HepG2 (cell line): ENCODE data around the gene LHPP. TPM values are rescaled to one million over a fixed set of nuclear protein-coding genes. Genes with fewer than 3 reads are reported as not detected.

ENCODE experiments used
- BRCA1 ChIP-seq: sonication (generic); formaldehyde crosslinking; IDR thresholded peaks from 2 replicates; pipeline ENCODE4 v1.4.0; 2020; ENCODE audit warnings: missing genetic modification reagents
- DPF2 ChIP-seq: sonication (generic); formaldehyde crosslinking; IDR thresholded peaks from 2 replicates; pipeline ENCODE4 v1.4.0; 2020; ENCODE audit warnings: mild to moderate bottlenecking, low read depth, missing genetic modification reagents, borderline replicate concordance
- ESRRA ChIP-seq: sonication (generic); formaldehyde crosslinking; IDR thresholded peaks from 2 replicates; pipeline ENCODE4 v1.5.1; 2020; ENCODE audit warnings: mild to moderate bottlenecking, low read depth, missing genetic modification reagents
- FOXO4 ChIP-seq: sonication (generic); formaldehyde crosslinking; conservative IDR thresholded peaks from 2 replicates; pipeline ENCODE4 v1.8.1; 2023; ENCODE audit warnings: missing genetic modification reagents
- GATAD2A ChIP-seq: IDR thresholded peaks from 2 replicates; pipeline ENCODE4 v1.6.1; 2016
- GLI4 ChIP-seq: sonication (generic); formaldehyde crosslinking; IDR thresholded peaks from 2 replicates; pipeline ENCODE4 v1.5.1; 2020; ENCODE audit warnings: missing genetic modification reagents, mild to moderate bottlenecking, moderate library complexity, borderline replicate concordance
- HDAC2 ChIP-seq: sonication (generic); formaldehyde crosslinking; IDR thresholded peaks from 2 replicates; pipeline ENCODE4 v1.4.0; 2020; ENCODE audit warnings: missing genetic modification reagents
- HNF4G ChIP-seq, 2 experiments: sonication (generic) in 1 of 2; formaldehyde crosslinking in 1 of 2; IDR thresholded peaks; 2 replicates each; pipeline versions ENCODE4 v1.4.0 to v1.6.1; 2011 to 2020; ENCODE audit warnings: borderline replicate concordance in 2 of 2, low read depth in 2 of 2, mild to moderate bottlenecking in 2 of 2, low read length in 1 of 2, missing genetic modification reagents in 1 of 2, moderate library complexity in 1 of 2
- HOXA7 ChIP-seq: sonication (generic); formaldehyde crosslinking; IDR thresholded peaks from 2 replicates; pipeline ENCODE4 v1.8.1; 2022; ENCODE audit warnings: mild to moderate bottlenecking, missing genetic modification reagents, moderate library complexity
- ISL2 ChIP-seq: sonication (generic); formaldehyde crosslinking; IDR thresholded peaks from 2 replicates; pipeline ENCODE4 v1.5.0; 2020; ENCODE audit warnings: missing genetic modification reagents
- JUND ChIP-seq: sonication (generic); formaldehyde crosslinking; IDR thresholded peaks from 2 replicates; pipeline ENCODE4 v1.8.0; 2022; ENCODE audit warnings: mild to moderate bottlenecking, missing genetic modification reagents
- KAT8 ChIP-seq: IDR thresholded peaks from 2 replicates; pipeline ENCODE4 v1.6.1; 2016; ENCODE audit warnings: missing genetic modification reagents, missing compliant biosample characterization
- MLX ChIP-seq: IDR thresholded peaks from 2 replicates; pipeline ENCODE4 v1.6.1; 2016
- MXD1 ChIP-seq: sonication (generic); formaldehyde crosslinking; IDR thresholded peaks from 2 replicates; pipeline ENCODE4 v1.4.0; 2020; ENCODE audit warnings: mild to moderate bottlenecking, missing genetic modification reagents
- PHF21A ChIP-seq: sonication (generic); formaldehyde crosslinking; IDR thresholded peaks from 2 replicates; pipeline ENCODE4 v1.5.0; 2020; ENCODE audit warnings: mild to moderate bottlenecking, missing genetic modification reagents
- SALL2 ChIP-seq: sonication (generic); formaldehyde crosslinking; IDR thresholded peaks from 2 replicates; pipeline ENCODE4 v1.8.1; 2023; ENCODE audit warnings: mild to moderate bottlenecking, missing genetic modification reagents, inconsistent platforms
- TSC22D2 ChIP-seq: sonication (generic); formaldehyde crosslinking; IDR thresholded peaks from 2 replicates; pipeline ENCODE4 v1.5.1; 2020; ENCODE audit warnings: missing genetic modification reagents, mild to moderate bottlenecking, borderline replicate concordance
- ZNF282 ChIP-seq: fragments of 450-650 bp; IDR thresholded peaks from 2 replicates; pipeline ENCODE4 v1.6.1; 2018; ENCODE audit not compliant: partially characterized antibody
- ZNF782 ChIP-seq: sonication (generic); formaldehyde crosslinking; IDR thresholded peaks from 2 replicates; pipeline ENCODE4 v1.4.0; 2020; ENCODE audit warnings: missing genetic modification reagents, mild to moderate bottlenecking, borderline replicate concordance
- polyA plus RNA-seq, 8 experiments: library from polyadenylated mRNA; depleted of rRNA in 3 of 8; stranded (reverse) in 7 of 8; unstranded in 1 of 8; fragments of >200 nt; fragmentation: Illumina TruSeq in 4 of 8; extraction: Trizol in 4 of 8; gene quantifications; 2 replicates each; pipeline versions ENCODE4 v1.2.1 to v1.2.3, GENCODE V29; 2011 to 2016; ENCODE audit warnings: low read depth in 4 of 8, missing spikeins in 1 of 8, mixed read lengths in 1 of 8; ENCODE audit not compliant: insufficient read depth in 1 of 8
- total RNA-seq, 5 experiments: library from RNA; depleted of rRNA; stranded (reverse); fragments of >200 nt; fragmentation: Illumina TruSeq; extraction: Trizol; gene quantifications; 2 replicates each; pipeline ENCODE4 v1.2.3, GENCODE V29; 2016; ENCODE audit warnings: low read depth in 1 of 5
- TF ChIP-seq, protein P1 (sequence below): sonication (generic); formaldehyde crosslinking; IDR thresholded peaks from 2 replicates; pipeline ENCODE4 v1.8.1; 2023; ENCODE audit warnings: mild to moderate bottlenecking, inconsistent platforms, moderate library complexity, missing genetic modification reagents, borderline replicate concordance
- TF ChIP-seq, protein P2 (sequence below): sonication (generic); formaldehyde crosslinking; IDR thresholded peaks from 2 replicates; pipeline ENCODE4 v1.9.0; 2021; ENCODE audit warnings: missing genetic modification reagents, borderline replicate concordance

LHPP gene
- total and polyA plus RNA-seq, 2 of the 13 experiments (the other 11 are each of a cell fraction or from before 2014, with no cell fraction given), result 5.2 to 13.1 TPM

- TF ChIP-seq FOXO4 (CRISPR knock-in tag), result no peak
- TF ChIP-seq KAT8 (CRISPR knock-in tag), result peak; percentile 53; the same call in 1 of the 2 replicates
- TF ChIP-seq, protein P1, sequence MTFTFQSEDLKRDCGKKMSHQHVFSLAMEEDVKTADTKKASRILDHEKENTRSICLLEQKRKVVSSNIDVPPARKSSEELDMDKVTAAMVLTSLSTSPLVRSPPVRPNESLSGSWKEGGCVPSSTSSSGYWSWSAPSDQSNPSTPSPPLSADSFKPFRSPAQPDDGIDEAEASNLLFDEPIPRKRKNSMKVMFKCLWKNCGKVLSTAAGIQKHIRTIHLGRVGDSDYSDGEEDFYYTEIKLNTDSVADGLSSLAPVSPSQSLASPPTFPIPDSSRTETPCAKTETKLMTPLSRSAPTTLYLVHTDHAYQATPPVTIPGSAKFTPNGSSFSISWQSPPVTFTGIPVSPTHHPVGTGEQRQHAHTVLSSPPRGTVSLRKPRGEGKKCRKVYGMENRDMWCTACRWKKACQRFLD (CRISPR knock-in tag), result peak; percentile 71; the same call in 1 of the 2 replicates
- 0 out of 2 replicates have a peak, but pooled peaks have one; percentile 31 for TF ChIP-seq GLI4
- TF ChIP-seq GATAD2A (CRISPR knock-in tag), result peak; percentile 8; the same call in 1 of the 2 replicates
- TF ChIP-seq ZNF282, result no peak
- no peak for TF ChIP-seq HNF4G (IDR thresholded peaks at IDR 0.05; ENCODE audit: borderline replicate concordance, low read depth, low read length)
- peak; percentile 44; the same call in 1 of the 2 replicates for TF ChIP-seq HNF4G (CRISPR knock-in tag; IDR thresholded peaks at IDR 0.05; ENCODE audit: borderline replicate concordance, low read depth)
- TF ChIP-seq, protein P2, sequence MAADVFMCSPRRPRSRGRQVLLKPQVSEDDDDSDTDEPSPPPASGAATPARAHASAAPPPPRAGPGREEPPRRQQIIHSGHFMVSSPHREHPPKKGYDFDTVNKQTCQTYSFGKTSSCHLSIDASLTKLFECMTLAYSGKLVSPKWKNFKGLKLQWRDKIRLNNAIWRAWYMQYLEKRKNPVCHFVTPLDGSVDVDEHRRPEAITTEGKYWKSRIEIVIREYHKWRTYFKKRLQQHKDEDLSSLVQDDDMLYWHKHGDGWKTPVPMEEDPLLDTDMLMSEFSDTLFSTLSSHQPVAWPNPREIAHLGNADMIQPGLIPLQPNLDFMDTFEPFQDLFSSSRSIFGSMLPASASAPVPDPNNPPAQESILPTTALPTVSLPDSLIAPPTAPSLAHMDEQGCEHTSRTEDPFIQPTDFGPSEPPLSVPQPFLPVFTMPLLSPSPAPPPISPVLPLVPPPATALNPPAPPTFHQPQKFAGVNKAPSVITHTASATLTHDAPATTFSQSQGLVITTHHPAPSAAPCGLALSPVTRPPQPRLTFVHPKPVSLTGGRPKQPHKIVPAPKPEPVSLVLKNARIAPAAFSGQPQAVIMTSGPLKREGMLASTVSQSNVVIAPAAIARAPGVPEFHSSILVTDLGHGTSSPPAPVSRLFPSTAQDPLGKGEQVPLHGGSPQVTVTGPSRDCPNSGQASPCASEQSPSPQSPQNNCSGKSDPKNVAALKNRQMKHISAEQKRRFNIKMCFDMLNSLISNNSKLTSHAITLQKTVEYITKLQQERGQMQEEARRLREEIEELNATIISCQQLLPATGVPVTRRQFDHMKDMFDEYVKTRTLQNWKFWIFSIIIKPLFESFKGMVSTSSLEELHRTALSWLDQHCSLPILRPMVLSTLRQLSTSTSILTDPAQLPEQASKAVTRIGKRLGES (CRISPR knock-in tag), result no peak
- TF ChIP-seq ZNF782 (CRISPR knock-in tag), result peak; percentile 69; the same call in 1 of the 2 replicates
- TF ChIP-seq ESRRA (CRISPR knock-in tag), result peak; percentile 61; the same call in 1 of the 2 replicates
- TF ChIP-seq PHF21A (CRISPR knock-in tag), result peak; percentile 77
- TF ChIP-seq BRCA1, result peak; percentile 38; the same call in 1 of the 2 replicates
- TF ChIP-seq JUND, result no peak
- TF ChIP-seq ISL2, result peak; percentile 66; the same call in 1 of the 2 replicates
- TF ChIP-seq DPF2 (CRISPR knock-in tag), result 0 out of 2 replicates have a peak, but pooled peaks have one; percentile 22
- peak; percentile 47; the same call in 1 of the 2 replicates for TF ChIP-seq HDAC2 (CRISPR knock-in tag)
- TF ChIP-seq MXD1 (CRISPR knock-in tag), result peak; percentile 71
- no peak for TF ChIP-seq HOXA7 (CRISPR knock-in tag)
- 0 out of 2 replicates have a peak, but pooled peaks have one; percentile 23 for TF ChIP-seq TSC22D2
- TF ChIP-seq MLX (CRISPR knock-in tag), result 0 out of 2 replicates have a peak, but pooled peaks have one; percentile 37
- peak; percentile 78; the same call in 1 of the 2 replicates for TF ChIP-seq SALL2 (CRISPR knock-in tag)
Measured at GRCh38 chr10:124418726-124419501, 42.7 kb upstream of the LHPP start, which contains the start of gene OAT (continued).
